ENCODE data around the gene RBCK1. TPM values are rescaled to one million over a fixed set of nuclear protein-coding genes. Genes with fewer than 3 reads are reported as not detected.

Gene RBCK1
- total RNA-seq, 4 donors from 2014 or later: 63.6 to 85.3 (median 78.5) TPM

GRCh38 chr20:430091-430999 is 22.2 kb downstream of the RBCK1 start:
- Histone ChIP-seq H3K4me1 (no peaks in the 10 kb centered on the region), H3K27me3 (no peaks in the 10 kb centered on the region), H3K9me3 (no peaks in the 10 kb centered on the region), H3K4me3 (no peak overlapping the region), H3K36me3 (peaks cover 65% of the 10 kb centered on the region), H3K27ac (no peak overlapping the region)
- 87% methylated on average over 18 of the region's 21 CpGs for WGBS
- no peak for DNase-seq (ENCODE audit: low spot score in 2 of 2)
- TF ChIP-seq POLR2AphosphoS5 (IDR thresholded peaks at IDR 0.05) (no peak), EP300 (IDR thresholded peaks at IDR 0.05) (no peak), CTCF (IDR thresholded peaks at IDR 0.05) (no peak), POLR2A (IDR thresholded peaks at IDR 0.05) (no peak)

GRCh38 chr20:431012-431904 is 23.2 kb downstream of the RBCK1 start:
- Histone ChIP-seq H3K27ac (no peak overlapping the region), H3K4me1 (no peaks in the 10 kb centered on the region), H3K9me3 (no peaks in the 10 kb centered on the region), H3K4me3 (no peak overlapping the region), H3K27me3 (no peaks in the 10 kb centered on the region), H3K36me3 (peaks cover 66% of the 10 kb centered on the region)
- 74% methylated on average over 17 of the region's 17 CpGs for WGBS
- DNase-seq (ENCODE audit: low spot score in 2 of 2): no peak
- TF ChIP-seq POLR2A (IDR thresholded peaks at IDR 0.05) (no peak), EP300 (IDR thresholded peaks at IDR 0.05) (no peak), POLR2AphosphoS5 (IDR thresholded peaks at IDR 0.05) (no peak), CTCF (IDR thresholded peaks at IDR 0.05) (peak in 1 of 2 donors; percentile 38)

- no peaks in the 10 kb centered on the region for H3K27me3 ChIP-seq
- peaks cover 71% of the 10 kb centered on the region for H3K36me3 ChIP-seq
- no peaks in the 10 kb centered on the region for H3K9me3 ChIP-seq
- 88% methylated on average over 12 of the region's 13 CpGs for WGBS
- no peaks in the 10 kb centered on the region for H3K4me1 ChIP-seq
- no peak overlapping the region for H3K4me3 ChIP-seq
- H3K27ac ChIP-seq: no peak overlapping the region
- DNase-seq (ENCODE audit: low spot score in 2 of 2): peak in 1 of 2 donors; percentile 44
- TF ChIP-seq EP300 (IDR thresholded peaks at IDR 0.05) (no peak), CTCF (IDR thresholded peaks at IDR 0.05) (no peak), POLR2AphosphoS5 (IDR thresholded peaks at IDR 0.05) (no peak), POLR2A (IDR thresholded peaks at IDR 0.05) (no peak)
Measured at GRCh38 chr20:432208-432607, 24.1 kb downstream of the RBCK1 start.

GRCh38 chr20:432677-433299 is 24.7 kb downstream of the RBCK1 start:
- WGBS: 87% methylated on average over 10 of the region's 11 CpGs
- Histone ChIP-seq H3K36me3 (peaks cover 71% of the 10 kb centered on the region), H3K9me3 (no peaks in the 10 kb centered on the region), H3K4me1 (no peaks in the 10 kb centered on the region), H3K4me3 (no peak overlapping the region), H3K27me3 (no peaks in the 10 kb centered on the region), H3K27ac (no peak overlapping the region)
- TF ChIP-seq POLR2A (IDR thresholded peaks at IDR 0.05): no peak
- TF ChIP-seq EP300 (IDR thresholded peaks at IDR 0.05): no peak
- TF ChIP-seq CTCF (IDR thresholded peaks at IDR 0.05): no peak
- no peak for TF ChIP-seq POLR2AphosphoS5 (IDR thresholded peaks at IDR 0.05)
- DNase-seq (ENCODE audit: low spot score in 2 of 2): peak in 1 of 2 donors; percentile 55
